Measurements from ENCODE around the gene MRPS6.

Gene MRPS6

DNA sequence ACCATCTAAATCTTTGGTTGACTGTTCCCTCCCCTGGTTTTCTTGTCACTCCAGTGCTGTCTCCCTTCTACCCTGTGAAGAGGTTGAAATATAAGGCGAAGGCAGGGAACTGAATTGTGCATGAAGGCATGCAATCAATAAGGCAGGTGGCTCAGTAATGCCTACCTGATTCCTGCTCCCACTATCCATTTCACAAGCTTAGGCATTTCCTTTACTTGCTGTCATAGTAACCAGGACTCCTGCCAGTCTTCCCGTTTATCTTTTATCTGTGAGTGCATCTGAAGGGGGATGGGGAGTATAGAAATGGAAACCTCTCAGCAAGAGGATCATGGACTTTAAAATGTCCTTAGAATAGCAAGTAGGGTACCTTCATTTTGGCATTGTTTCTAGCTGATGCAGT lies 40.5 kb downstream of the MRPS6 start:
- TF ChIP-seq, protein P1, sequence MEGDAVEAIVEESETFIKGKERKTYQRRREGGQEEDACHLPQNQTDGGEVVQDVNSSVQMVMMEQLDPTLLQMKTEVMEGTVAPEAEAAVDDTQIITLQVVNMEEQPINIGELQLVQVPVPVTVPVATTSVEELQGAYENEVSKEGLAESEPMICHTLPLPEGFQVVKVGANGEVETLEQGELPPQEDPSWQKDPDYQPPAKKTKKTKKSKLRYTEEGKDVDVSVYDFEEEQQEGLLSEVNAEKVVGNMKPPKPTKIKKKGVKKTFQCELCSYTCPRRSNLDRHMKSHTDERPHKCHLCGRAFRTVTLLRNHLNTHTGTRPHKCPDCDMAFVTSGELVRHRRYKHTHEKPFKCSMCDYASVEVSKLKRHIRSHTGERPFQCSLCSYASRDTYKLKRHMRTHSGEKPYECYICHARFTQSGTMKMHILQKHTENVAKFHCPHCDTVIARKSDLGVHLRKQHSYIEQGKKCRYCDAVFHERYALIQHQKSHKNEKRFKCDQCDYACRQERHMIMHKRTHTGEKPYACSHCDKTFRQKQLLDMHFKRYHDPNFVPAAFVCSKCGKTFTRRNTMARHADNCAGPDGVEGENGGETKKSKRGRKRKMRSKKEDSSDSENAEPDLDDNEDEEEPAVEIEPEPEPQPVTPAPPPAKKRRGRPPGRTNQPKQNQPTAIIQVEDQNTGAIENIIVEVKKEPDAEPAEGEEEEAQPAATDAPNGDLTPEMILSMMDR (IDR thresholded peaks at IDR 0.05): no peak

DNA sequence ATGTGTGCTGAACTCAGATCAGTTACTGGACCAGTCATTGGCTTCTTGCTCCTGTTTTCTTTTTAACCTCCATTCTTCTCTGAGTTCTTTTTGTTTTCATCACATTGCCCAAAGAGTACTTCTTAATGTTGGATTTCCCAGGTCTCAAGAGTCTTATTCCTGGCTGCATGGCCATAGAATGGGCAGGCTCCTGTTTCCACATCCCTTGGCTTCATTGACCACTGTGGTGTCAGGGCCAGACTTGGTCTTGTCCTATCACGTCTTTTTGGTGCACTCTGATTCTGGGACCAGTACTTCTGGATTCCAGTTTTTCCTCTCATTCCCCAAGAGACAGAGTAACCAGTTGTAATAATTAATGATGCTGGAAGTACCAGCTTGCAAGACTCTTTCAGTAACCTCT lies 41.8 kb downstream of the MRPS6 start:
- Histone ChIP-seq H3K36me3 (no peaks in the 10 kb centered on the region), H3K9me3 (no peaks in the 10 kb centered on the region), H3K27me3 (no peaks in the 10 kb centered on the region), H3K4me1 (ENCODE audit: control insufficient read depth in 1 of 2, insufficient read depth in 1 of 2, low read depth in 1 of 2, low read length in 1 of 2) (no peaks in the 10 kb centered on the region), H3K27ac (no peak overlapping the region), H3K4me3 (ENCODE audit: low read depth in 1 of 2, low read length in 1 of 2) (no peak overlapping the region)
- TF ChIP-seq, protein P1 (IDR thresholded peaks at IDR 0.05): no peak

More for the DNA sequence above, 40.5 kb downstream of the MRPS6 start:
- no peaks in the 10 kb centered on the region for H3K4me1 ChIP-seq (ENCODE audit: control insufficient read depth in 1 of 2, insufficient read depth in 1 of 2, low read depth in 1 of 2, low read length in 1 of 2)
- no peaks in the 10 kb centered on the region for H3K27me3 ChIP-seq
- no peak overlapping the region for H3K4me3 ChIP-seq (ENCODE audit: low read depth in 1 of 2, low read length in 1 of 2)
- no peaks in the 10 kb centered on the region for H3K9me3 ChIP-seq
- no peaks in the 10 kb centered on the region for H3K36me3 ChIP-seq
- H3K27ac ChIP-seq: no peak overlapping the region

DNA sequence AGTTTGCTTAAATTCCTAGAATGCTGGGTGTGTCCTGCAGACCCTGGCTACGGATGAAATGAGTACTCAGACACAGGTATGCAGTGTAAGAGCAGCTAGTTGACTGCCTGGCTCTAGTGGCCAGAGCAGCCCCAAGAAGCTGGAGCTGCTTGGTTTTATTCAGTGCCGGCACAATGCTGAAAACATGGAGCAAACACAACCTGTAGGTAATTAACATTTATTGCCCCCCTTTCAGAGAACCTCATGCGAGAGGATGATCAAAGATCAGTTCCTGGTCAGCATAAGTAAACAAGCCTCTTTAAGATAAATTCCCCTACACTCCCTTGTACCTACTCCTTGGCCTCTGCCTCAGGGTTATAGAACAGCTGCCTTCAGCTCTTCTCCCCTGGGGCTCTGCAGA lies 43.2 kb downstream of the MRPS6 start:
- no peaks in the 10 kb centered on the region for H3K9me3 ChIP-seq
- no peaks in the 10 kb centered on the region for H3K27me3 ChIP-seq
- no peaks in the 10 kb centered on the region for H3K4me1 ChIP-seq (ENCODE audit: control insufficient read depth in 1 of 2, insufficient read depth in 1 of 2, low read depth in 1 of 2, low read length in 1 of 2)
- TF ChIP-seq, protein P1 (IDR thresholded peaks at IDR 0.05): no peak
- H3K4me3 ChIP-seq (ENCODE audit: low read depth in 1 of 2, low read length in 1 of 2): no peak overlapping the region
- no peak overlapping the region for H3K27ac ChIP-seq
- H3K36me3 ChIP-seq: no peaks in the 10 kb centered on the region

DNA sequence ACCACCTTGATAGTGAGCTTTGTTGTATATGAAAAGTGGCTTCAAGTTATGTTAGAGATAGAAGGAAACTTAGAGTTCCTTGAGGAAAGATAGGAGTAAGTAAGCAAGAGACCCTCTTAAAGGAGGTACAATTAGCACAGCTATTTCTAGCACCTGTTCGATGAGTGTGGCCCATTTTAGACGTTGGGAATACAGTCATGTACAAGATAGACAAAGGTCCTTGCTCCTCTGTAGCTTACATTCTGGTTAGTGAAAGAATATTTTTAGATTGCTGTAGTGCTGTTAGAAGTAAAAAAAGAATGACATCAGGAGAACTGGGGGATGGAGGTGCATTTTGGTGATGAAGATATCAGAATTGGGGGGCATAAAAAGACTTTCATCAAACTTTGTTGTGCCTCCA lies 47.5 kb downstream of the MRPS6 start:
- Histone ChIP-seq H3K9me3 (no peaks in the 10 kb centered on the region), H3K36me3 (peaks cover 7% of the 10 kb centered on the region), H3K27ac (no peak overlapping the region), H3K4me3 (ENCODE audit: low read depth in 1 of 2, low read length in 1 of 2) (no peak overlapping the region), H3K4me1 (ENCODE audit: control insufficient read depth in 1 of 2, insufficient read depth in 1 of 2, low read depth in 1 of 2, low read length in 1 of 2) (no peaks in the 10 kb centered on the region), H3K27me3 (no peaks in the 10 kb centered on the region)
- TF ChIP-seq, protein P1 (IDR thresholded peaks at IDR 0.05): no peak

DNA sequence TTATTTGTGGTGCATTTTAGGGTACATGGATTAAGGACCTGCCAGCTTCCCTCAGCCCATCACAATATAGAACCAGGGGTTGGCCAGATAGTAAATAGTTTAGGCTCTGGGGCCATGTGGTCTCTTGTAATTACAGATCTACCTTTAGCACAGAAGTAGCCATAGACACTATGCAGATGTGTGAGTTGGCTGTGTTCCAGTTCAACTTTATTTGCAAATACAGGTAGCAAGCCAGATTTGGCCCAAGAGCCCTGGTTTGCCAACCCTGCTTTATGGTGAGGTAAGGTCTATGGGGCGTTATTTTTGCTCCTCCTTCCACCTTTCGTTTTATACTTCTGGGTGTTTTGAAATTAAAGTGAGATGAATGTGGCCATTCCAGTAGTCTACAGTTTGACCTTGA lies 48.7 kb downstream of the MRPS6 start:
- no peak overlapping the region for H3K27ac ChIP-seq
- H3K36me3 ChIP-seq: peaks cover 18% of the 10 kb centered on the region
- H3K27me3 ChIP-seq: no peaks in the 10 kb centered on the region
- TF ChIP-seq, protein P1 (IDR thresholded peaks at IDR 0.05): no peak
- no peaks in the 10 kb centered on the region for H3K4me1 ChIP-seq (ENCODE audit: control insufficient read depth in 1 of 2, insufficient read depth in 1 of 2, low read depth in 1 of 2, low read length in 1 of 2)
- H3K9me3 ChIP-seq: no peaks in the 10 kb centered on the region
- H3K4me3 ChIP-seq (ENCODE audit: low read depth in 1 of 2, low read length in 1 of 2): no peak overlapping the region

DNA sequence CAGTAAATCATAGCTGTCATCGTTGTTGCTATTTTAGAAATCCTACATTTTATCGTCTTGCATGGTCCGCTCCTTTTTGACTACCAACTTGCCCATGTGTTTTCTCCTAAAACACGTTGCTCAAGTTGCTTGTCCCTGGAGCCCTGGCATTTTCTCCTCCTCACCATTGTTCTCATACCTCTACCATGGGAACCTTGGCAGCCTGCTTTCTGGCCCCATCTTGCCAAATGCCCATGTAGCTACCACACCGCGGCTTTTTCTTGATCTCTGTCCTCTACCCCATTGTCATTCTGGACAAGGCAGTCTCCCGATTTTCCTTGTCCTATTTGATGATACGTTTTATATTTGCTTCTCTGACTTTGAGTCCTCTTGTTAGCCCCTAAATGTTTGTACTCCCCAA lies 50.2 kb downstream of the MRPS6 start:
- Histone ChIP-seq H3K36me3 (peaks cover 18% of the 10 kb centered on the region), H3K27me3 (no peaks in the 10 kb centered on the region), H3K4me3 (ENCODE audit: low read depth in 1 of 2, low read length in 1 of 2) (no peak overlapping the region), H3K27ac (no peak overlapping the region), H3K9me3 (no peaks in the 10 kb centered on the region), H3K4me1 (ENCODE audit: control insufficient read depth in 1 of 2, insufficient read depth in 1 of 2, low read depth in 1 of 2, low read length in 1 of 2) (no peaks in the 10 kb centered on the region)
- TF ChIP-seq, protein P1 (IDR thresholded peaks at IDR 0.05): no peak

Data from neutrophil (primary cell).